ENCODE data around the gene PON3.
A peak's percentile ranks its signal among the peaks of the same experiment; 100 is the strongest.

PON3 gene

DNA sequence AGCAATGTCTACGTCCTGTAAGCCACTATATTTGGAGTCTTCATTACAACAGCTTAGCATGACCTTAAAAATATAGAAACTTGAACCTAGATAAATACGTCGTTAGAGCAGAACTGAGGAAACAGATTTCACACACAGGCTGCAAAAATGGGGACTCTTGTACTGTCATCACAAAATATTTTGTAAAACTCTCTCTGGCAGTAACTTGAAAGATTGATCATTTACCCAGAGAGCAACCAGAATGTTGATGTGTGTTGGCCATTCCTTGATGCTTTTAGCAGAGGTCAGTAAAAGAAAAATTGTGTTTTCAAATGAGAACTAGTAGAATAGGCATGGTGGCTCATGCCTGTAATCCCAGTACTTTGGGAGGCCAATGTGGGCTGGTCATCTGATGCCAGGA, 57.3 kb downstream of the PON3 start:
- DNase-seq, result no peak

- no peak for DNase-seq
These were observed 61.1 kb downstream of the PON3 start for GRCh38 chr7:95335093-95335492.

GRCh38 chr7:95334447-95334846, 61.7 kb downstream of the PON3 start:
- no peak for DNase-seq

- no peak for DNase-seq
These were observed 65.2 kb downstream of the PON3 start for GRCh38 chr7:95330961-95331337.

- no peak for DNase-seq
These were observed 65.8 kb downstream of the PON3 start for GRCh38 chr7:95330204-95330960.

DNA sequence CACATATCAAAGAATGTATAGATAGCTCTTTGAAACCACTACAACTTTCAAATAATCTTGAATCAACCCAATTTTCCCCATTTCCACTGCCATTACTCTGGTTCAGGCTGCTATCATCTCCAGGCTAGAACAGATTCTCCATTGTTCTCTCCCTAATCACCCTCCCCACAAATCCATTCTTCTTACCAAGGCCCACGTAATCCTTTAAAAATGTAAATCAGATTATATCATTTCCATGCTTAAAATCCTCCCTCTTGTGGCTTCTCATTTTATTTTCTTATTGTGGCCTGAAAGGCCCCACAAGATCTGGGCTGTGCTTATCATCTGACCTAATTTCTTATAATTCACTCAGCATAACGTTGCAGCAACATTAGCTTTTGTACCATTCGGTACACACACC, 68.8 kb downstream of the PON3 start:
- DNase-seq, result no peak

- no peak for DNase-seq
These were observed 71.7 kb downstream of the PON3 start, which contains the start of gene PON1 for GRCh38 chr7:95324431-95324830. Gene PON1 (minus strand): TSS chr7:95324532. CDS start chr7:95324475, 57 bp downstream.

GRCh38 chr7:95323410-95324129, 72.6 kb downstream of the PON3 start:
- DNase-seq, result no peak

- no peak for DNase-seq
These were observed 73.3 kb downstream of the PON3 start for GRCh38 chr7:95322854-95323253.

DNA sequence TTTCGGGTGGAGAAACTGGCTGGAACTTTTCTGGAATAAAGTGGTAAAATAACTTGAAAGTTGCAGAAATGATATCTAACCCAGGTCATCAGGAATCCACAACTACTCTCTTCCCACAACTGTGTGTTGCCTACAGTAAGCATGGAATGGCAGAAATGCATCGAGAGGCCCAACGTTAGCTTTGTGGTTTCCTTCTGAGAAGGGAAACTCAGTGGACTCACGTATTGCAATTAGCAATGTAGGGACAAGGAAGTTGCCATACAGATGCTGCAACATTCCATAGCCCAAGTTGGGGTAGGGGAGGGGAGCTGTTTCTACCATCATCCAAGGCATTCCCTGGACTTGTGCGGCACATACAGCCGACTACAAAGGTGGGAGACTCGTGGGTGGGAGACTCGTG, 73.8 kb downstream of the PON3 start:
- DNase-seq, result no peak

GRCh38 chr7:95321720-95322119, 74.5 kb downstream of the PON3 start:
- DNase-seq, result no peak

DNA sequence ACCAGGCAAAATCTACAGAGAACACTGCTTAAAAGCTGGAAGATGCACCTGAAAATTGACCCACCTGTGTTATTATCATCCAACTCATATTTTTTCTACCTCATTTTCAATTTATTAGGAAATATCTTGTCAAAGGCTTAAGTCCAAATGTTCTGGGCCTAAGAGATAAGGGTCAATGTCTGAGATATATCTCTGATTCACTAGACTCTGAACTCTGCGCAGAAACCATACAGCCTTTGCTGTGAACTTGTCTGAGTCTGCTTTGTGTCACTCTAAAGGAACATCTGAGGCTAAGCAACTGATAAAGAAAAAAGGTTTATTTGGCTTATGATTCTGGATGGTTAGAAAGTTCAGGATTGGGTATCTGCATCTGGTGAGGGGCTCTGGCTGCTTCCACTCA, 75.5 kb downstream of the PON3 start:
- DNase-seq, result no peak

DNA sequence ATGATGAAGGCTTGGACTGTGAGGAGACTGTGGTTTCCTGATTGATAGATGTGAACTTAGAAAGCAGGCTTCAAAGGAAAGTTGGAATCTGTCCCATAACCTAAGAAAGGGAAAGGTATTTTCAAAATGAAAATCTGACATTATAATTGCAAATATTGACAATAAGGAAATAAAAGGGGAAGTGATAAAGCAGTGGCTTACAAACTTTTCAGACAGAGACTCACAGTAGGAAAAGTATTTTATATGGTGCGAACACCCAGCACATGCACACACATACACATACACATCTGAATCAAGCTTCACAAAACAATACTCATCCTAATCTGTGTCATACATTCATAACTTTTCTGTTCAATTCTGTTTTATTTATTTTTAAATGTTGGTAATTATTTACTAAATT, 76.6 kb downstream of the PON3 start:
- no peak for DNase-seq

DNA sequence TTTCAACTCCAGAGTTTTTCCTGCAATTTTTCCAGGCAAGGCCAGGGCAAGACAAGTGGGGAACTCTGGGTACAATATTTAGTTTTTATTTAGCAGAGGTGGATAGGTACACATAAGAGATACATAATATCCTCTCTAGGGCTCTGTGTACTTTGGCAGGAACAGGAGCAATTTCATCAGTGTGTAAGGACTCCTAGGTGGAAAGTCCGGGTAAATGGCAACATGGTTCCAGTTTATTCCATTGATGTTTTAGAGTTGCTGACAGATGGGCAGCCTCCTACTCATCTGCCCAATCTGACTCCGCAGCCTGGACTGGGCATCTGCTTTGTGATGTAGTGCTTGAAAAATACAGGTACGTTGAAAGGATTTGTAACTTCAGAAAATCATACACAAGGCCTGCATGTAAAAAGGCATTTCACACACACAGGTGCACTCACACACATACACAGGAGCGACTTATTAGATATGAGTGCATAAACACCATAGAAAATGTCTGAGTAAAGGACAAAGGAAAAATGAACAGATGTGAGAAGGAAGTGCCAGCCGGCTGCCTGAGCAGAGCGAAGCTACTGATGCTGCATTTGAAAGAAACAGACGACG, 77.6 kb downstream of the PON3 start:
- DNase-seq, result peak; percentile 96

- no peak for DNase-seq
These were observed 78.2 kb downstream of the PON3 start for GRCh38 chr7:95317966-95318365.

DNA sequence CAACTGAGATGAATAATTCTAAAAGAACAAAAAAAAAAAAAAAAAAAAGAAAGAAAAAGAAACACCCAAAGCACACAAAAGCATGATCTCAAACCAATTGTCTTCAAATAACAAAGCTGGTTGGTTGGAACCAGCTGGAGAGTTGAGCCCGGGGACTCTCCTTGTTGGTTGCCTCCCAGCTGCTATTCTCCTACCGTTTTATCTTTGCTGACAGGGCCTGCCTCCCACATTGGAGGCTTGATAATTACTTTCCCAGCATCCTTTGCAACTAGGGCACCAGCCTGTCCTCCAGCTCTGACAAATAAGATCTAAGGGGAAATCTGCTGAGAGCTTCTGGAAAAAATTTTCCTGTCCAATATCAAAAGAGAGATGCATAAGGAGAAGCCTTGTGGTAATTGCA, 78.6 kb downstream of the PON3 start:
- peak; percentile 52 for DNase-seq

GRCh38 chr7:95316588-95316987, 79.6 kb downstream of the PON3 start:
- DNase-seq, result no peak

DNA sequence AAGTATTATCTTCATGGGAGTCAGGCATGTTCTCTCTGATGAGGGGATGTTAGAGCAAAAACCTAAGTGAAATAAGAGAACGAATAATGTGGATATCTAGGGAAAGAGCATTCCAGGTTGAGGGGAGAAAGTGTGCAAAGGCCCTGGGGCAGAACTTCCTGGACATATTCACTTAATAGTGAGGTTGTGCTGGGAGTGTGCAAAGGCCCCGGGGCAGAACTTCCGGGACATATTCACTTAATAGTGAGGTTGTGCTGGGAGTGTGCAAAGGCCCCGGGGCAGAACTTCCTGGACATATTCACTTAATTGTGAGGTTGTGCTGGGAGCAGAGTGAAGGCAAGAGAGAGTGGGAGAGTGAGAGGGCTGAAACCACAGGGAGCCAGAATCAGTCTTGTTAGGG, 83.6 kb downstream of the PON3 start:
- DNase-seq, result no peak

DNA sequence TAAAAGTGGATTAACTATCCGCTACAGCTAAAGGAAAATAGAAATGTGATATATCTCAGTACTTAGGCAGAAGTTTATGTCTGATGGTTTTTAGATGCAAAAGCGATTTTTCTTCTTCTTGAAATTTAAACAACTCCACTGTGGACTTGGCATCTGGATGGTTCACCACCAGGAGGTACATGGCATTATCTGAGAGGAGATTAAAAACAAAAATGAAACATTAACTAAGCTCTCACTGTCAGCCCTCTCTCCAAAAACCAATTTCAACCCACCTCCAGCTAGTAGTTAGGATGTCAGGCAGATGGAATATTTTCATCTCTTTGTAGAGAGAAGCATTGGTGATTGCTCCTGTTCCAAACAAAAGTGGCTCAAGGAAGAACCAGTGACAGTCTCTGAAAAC, 84.8 kb downstream of the PON3 start:
- DNase-seq, result no peak

DNA sequence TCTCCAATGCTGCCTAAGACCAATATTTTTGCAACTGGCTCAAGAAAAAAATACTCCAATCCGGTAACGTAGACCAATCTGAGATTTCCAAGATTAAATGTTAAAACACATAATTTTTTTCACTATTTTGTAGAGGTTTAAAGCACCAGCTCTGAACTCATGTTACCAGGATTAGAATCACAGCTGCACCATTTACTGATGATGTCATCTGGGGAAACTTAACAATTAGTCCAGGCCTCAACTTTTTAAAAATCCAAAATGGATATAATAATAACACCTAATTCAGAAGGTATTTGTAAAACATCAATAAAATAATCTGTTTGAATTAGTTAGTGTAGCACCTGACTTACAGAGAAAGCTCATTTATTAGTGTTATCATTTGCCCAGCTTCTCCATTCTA, 86.2 kb downstream of the PON3 start:
- DNase-seq, result no peak

Measured in NCI-H1092 treated with DMSO at 0.1 percent for 48 hours (cell line).